ENCODE measurements around the gene RBM39. TPM values are rescaled to one million over a fixed set of nuclear protein-coding genes. Genes with fewer than 3 reads are reported as not detected.
"Not testable (repeated sequence)": the region's sequence is repeated elsewhere in the genome, so short reads cannot be mapped to it uniquely, and the experiment has no call there.

Gene RBM39
- total RNA-seq, 2 experiments from 2014 or later, result 317 to 321 TPM

DNA sequence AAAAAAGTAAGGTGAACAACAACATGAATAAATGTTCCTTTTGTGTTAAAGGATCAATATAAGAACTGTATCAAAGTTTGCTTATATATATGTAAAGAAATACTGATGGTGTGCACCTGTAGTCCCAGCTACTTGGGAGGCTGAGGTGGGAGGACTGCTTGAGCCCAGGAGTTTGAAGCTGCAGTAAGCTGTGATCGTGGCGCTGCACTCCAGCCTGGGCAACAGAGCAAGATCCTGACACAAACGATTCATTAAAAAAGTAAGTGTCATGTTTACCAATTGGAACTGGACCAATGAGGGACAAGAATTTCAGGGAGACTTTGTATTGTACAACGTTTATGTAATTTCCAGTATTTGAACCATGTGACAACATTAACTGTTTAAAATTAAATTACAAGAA lies 24.8 kb upstream of the RBM39 start:
- ChIA-PET POLR2A (interaction anchor here (1.4 to 16.3 kb wide), 3 partner anchors 29 to 125 kb away, joined by 3 to 339 read pairs (median 15); partner anchors contain the start of genes CPNE1, RBM12 and RBM39), CTCF (interaction anchor here (0.7 kb wide), 1 partner anchor 39 kb away, joined by 3 read pairs; no protein-coding TSS in a partner anchor)
- peaks cover 6% of the 10 kb centered on the region for H3K9me3 Mint-ChIP-seq
- peaks cover 5% of the 10 kb centered on the region for H3K36me3 Mint-ChIP-seq (ENCODE audit: low read depth)
- peak overlapping the region; percentile 100 for H3K27ac Mint-ChIP-seq
- intact Hi-C loops (cut with micrococcal nuclease), result no loop called here
- TF ChIP-seq, protein P1, sequence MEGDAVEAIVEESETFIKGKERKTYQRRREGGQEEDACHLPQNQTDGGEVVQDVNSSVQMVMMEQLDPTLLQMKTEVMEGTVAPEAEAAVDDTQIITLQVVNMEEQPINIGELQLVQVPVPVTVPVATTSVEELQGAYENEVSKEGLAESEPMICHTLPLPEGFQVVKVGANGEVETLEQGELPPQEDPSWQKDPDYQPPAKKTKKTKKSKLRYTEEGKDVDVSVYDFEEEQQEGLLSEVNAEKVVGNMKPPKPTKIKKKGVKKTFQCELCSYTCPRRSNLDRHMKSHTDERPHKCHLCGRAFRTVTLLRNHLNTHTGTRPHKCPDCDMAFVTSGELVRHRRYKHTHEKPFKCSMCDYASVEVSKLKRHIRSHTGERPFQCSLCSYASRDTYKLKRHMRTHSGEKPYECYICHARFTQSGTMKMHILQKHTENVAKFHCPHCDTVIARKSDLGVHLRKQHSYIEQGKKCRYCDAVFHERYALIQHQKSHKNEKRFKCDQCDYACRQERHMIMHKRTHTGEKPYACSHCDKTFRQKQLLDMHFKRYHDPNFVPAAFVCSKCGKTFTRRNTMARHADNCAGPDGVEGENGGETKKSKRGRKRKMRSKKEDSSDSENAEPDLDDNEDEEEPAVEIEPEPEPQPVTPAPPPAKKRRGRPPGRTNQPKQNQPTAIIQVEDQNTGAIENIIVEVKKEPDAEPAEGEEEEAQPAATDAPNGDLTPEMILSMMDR (IDR thresholded peaks at IDR 0.05), result no peak
- no peak overlapping the region for H3K4me3 Mint-ChIP-seq
- DNase-seq, result no peak
- H3K4me1 Mint-ChIP-seq (ENCODE audit: low read depth), result peaks cover 39% of the 10 kb centered on the region
- no peaks in the 10 kb centered on the region for H3K27me3 Mint-ChIP-seq
- no peak for ATAC-seq

DNA sequence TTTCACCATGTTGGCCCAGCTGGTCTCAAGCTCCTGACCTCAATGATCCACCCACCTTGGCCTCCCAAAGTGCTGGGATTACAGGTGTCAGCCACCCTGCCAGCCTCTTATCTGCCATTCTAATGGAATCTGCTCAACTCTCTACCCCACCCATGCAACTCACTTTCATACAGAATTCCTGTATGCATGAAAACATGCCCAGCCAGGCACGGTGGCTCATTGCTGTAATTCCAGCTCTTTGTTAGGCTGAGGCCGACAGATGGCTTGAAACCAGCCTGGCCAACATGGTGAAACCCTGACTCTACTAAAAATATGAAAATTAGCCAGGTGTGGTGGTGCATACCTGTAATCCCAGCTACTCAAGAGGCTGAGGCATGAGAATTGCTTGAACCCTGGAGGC lies 22.9 kb upstream of the RBM39 start:
- H3K27ac Mint-ChIP-seq; H3K9me3 Mint-ChIP-seq; DNase-seq; ATAC-seq; H3K27me3 Mint-ChIP-seq; H3K36me3 Mint-ChIP-seq (ENCODE audit: low read depth); CTCF ChIA-PET; intact Hi-C loops (cut with micrococcal nuclease); H3K4me3 Mint-ChIP-seq: not testable (repeated sequence)
- POLR2A ChIA-PET, result interaction anchor here (16.3 kb wide), 1 partner anchor 27 kb away, joined by 339 read pairs; the partner anchor contains the start of gene RBM39
- peaks cover 29% of the 10 kb centered on the region for H3K4me1 Mint-ChIP-seq (ENCODE audit: low read depth)

DNA sequence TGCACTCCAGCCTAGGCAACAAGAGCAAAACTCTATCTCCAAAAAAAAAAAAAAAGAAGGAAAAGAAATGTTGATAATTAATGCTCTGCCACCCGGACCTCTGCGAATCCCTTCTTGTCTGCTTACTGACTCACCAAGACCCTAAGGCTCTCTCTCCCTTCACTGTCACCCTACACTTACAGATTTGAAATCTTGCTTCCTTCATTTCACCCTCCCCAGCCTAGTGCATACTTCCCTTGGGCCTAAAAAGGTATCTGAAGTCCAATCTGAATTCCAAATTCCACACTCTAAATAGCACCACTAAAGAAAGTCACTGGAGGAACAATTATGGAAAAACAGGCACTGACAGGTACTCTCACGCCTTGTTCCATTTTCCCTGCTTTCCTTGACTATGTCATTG lies 20.4 kb upstream of the RBM39 start:
- TF ChIP-seq, protein P1 (IDR thresholded peaks at IDR 0.05), result no peak
- no peaks in the 10 kb centered on the region for H3K9me3 Mint-ChIP-seq
- H3K4me3 Mint-ChIP-seq, result no peak overlapping the region
- H3K4me1 Mint-ChIP-seq (ENCODE audit: low read depth), result peaks cover 9% of the 10 kb centered on the region
- H3K36me3 Mint-ChIP-seq (ENCODE audit: low read depth), result no peaks in the 10 kb centered on the region
- no peak overlapping the region for H3K27ac Mint-ChIP-seq
- DNase-seq (no peak), ATAC-seq (no peak)
- CTCF ChIA-PET, result no interaction called here
- POLR2A ChIA-PET, result interaction anchor here (16.3 kb wide), 1 partner anchor 25 kb away, joined by 339 read pairs; the partner anchor contains the start of gene RBM39
- no peaks in the 10 kb centered on the region for H3K27me3 Mint-ChIP-seq
- intact Hi-C loops (cut with micrococcal nuclease), result no loop called here

DNA sequence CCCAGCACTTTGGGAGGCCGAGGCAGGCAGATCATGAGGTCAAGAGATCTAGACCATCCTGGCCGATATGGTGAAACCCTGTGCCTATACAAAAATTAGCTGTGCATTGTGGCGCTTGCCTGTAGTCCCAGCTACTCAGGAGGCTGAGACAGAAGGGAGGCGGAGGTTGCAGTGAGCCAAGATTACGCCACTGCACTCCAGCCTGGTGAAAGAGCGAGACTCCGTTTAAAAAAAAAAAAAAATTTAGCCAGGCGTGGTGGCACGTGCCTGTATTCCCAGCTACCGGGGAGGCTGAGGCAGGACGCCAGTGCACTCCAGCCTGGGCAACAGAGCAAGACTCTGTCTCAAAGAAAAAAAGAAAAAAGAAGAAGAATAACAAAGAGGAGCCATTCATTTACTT lies 19.5 kb upstream of the RBM39 start:
- H3K27me3 Mint-ChIP-seq; H3K36me3 Mint-ChIP-seq (ENCODE audit: low read depth); intact Hi-C loops (cut with micrococcal nuclease); DNase-seq; H3K4me3 Mint-ChIP-seq; H3K9me3 Mint-ChIP-seq; CTCF ChIA-PET; H3K27ac Mint-ChIP-seq; ATAC-seq: not testable (repeated sequence)
- POLR2A ChIA-PET, result interaction anchor here (16.3 kb wide), 1 partner anchor 24 kb away, joined by 339 read pairs; the partner anchor contains the start of gene RBM39
- peaks cover 11% of the 10 kb centered on the region for H3K4me1 Mint-ChIP-seq (ENCODE audit: low read depth)

DNA sequence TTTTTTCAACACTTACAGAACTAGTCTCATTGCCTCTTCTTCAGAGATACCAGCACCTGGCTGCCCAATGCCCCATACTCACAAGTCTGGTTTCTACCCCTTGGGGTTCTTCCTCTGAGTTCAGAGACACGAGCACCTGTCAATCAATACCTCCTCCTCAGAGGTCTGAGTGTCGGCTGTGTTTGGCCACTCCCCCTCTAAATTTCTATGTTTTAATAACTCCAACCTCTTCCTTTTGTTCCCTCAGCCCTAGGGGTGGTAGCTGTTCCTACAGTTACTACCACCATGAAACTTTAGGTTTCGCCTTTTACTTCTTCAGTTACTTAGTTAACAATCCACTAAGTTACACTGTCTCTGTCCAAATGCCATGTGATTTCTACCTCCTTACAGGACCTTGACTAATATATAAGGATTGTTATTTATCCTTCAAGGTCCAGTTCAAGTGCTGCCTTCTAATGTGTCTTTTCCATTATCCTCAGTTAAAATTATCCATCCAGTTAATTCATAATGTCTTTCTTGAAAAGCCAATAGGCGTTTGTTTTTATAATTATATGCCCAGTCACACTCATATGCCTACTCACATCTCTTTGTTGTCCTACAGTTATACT lies 15.1 kb upstream of the RBM39 start:
- ATAC-seq (peak; percentile 64), DNase-seq (no peak)
- POLR2A ChIA-PET, result no interaction called here
- Mint-ChIP-seq H3K4me1 (ENCODE audit: low read depth) (peaks cover 6% of the 10 kb centered on the region), H3K27me3 (no peaks in the 10 kb centered on the region), H3K27ac (no peak overlapping the region), H3K9me3 (no peaks in the 10 kb centered on the region), H3K36me3 (ENCODE audit: low read depth) (no peaks in the 10 kb centered on the region), H3K4me3 (no peak overlapping the region)
- CTCF ChIA-PET, result no interaction called here
- TF ChIP-seq, protein P1 (IDR thresholded peaks at IDR 0.05), result no peak
- intact Hi-C loops (cut with micrococcal nuclease), result no loop called here

DNA sequence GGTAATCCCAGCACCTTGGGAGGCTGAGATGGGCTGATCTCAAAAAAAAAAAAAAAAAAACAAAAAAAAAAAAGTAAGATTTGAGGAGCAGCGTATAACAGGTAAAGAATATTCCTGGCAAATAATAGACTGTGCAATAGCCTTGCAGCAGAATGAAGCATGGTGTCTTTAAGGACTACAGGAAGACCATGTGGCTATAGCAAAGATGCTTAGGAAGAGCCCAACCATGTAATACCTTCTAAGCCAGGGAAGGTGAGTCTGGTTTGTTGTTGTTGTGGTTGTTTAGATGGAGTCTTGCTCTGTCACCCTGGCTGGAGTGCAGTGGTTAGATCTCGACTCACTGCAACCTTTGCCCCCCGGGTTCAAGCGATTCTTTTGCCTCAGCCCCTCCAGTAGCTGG lies 14.3 kb upstream of the RBM39 start:
- H3K4me1 Mint-ChIP-seq (ENCODE audit: low read depth), result peaks cover 6% of the 10 kb centered on the region
- CTCF ChIA-PET, result no interaction called here
- intact Hi-C loops (cut with micrococcal nuclease), result no loop called here
- DNase-seq (no peak), ATAC-seq (no peak)
- no peak overlapping the region for H3K4me3 Mint-ChIP-seq
- TF ChIP-seq, protein P1 (IDR thresholded peaks at IDR 0.05), result no peak
- H3K36me3 Mint-ChIP-seq (ENCODE audit: low read depth), result no peaks in the 10 kb centered on the region
- no peaks in the 10 kb centered on the region for H3K9me3 Mint-ChIP-seq
- no peaks in the 10 kb centered on the region for H3K27me3 Mint-ChIP-seq
- H3K27ac Mint-ChIP-seq, result no peak overlapping the region
- POLR2A ChIA-PET, result interaction anchor here (1.0 to 1.9 kb wide), 2 partner anchors 14 to 15 kb away, joined by 6 to 7 read pairs; partner anchors contain the start of genes PHF20 and RBM39

All from activated CD8-positive, alpha-beta T cell treated with anti-CD3 and anti-CD28 coated beads for 36 hours (primary cell).